Esophagus squamous epithelium (tissue), 4 donors: Measurements from ENCODE around the gene GJA9.

Source experiments
- CTCF ChIP-seq, 6 experiments: fragments of 450-650 bp in 4 of 6; fragments of 200-600 bp in 2 of 6; sonication (generic) in 2 of 6; IDR thresholded peaks; one replicate each; pipeline ENCODE4 v1.5.1; 2016 to 2019; ENCODE audit warnings: antibody characterized with exemption in 6 of 6, mild to moderate bottlenecking in 4 of 6, moderate library complexity in 4 of 6
- POLR2A ChIP-seq, 4 donors: fragments of 450-650 bp; IDR thresholded peaks; one replicate each; pipeline ENCODE4 v1.6.1; 2017; ENCODE audit warnings: antibody characterized with exemption in 4 of 4, mild to moderate bottlenecking in 4 of 4, moderate library complexity in 3 of 4

- no peak for TF ChIP-seq CTCF (IDR thresholded peaks at IDR 0.05)
- no peak for TF ChIP-seq POLR2A (IDR thresholded peaks at IDR 0.05)
These were observed 55.1 kb downstream of the GJA9 start for GRCh38 chr1:38826262-38826661.
